Large intestine (tissue), 3 donors: Measurements from ENCODE around the gene XIRP2. TPM values are rescaled to one million over a fixed set of nuclear protein-coding genes. Genes with fewer than 3 reads are reported as not detected.

Experiments
- DNase-seq, 2 donors: peaks; one replicate each; pipeline versions ENCODE4 v3.0.0 to v3.0.0-alpha.2; 2013
- H3K27ac ChIP-seq: one replicate; pipeline ENCODE4 v1.5.1; 2013; ENCODE audit warnings: low read length
- H3K27me3 ChIP-seq: 2 replicates; pipeline ENCODE4 v1.6.1; 2013; ENCODE audit warnings: low read length; ENCODE audit not compliant: control insufficient read depth, insufficient read depth
- H3K36me3 ChIP-seq: 2 replicates; pipeline ENCODE4 v1.6.1; 2013; ENCODE audit warnings: low read length; ENCODE audit not compliant: control insufficient read depth, insufficient read depth
- H3K4me1 ChIP-seq: one replicate; pipeline ENCODE4 v1.6.1; 2013; ENCODE audit warnings: low read length; ENCODE audit not compliant: control insufficient read depth, insufficient read depth
- H3K4me3 ChIP-seq: one replicate; pipeline ENCODE4 v1.5.1; 2013; ENCODE audit warnings: low read length
- H3K9me3 ChIP-seq: one replicate; pipeline ENCODE4 v1.6.1; 2013; ENCODE audit warnings: mild to moderate bottlenecking, low read depth, low read length, moderate library complexity; ENCODE audit not compliant: control insufficient read depth
- WGBS: methylation state at CpG from one replicate; pipeline ENCODE4 v1.1.5; 2013; ENCODE audit warnings: low lambda C conversion rate; ENCODE audit not compliant: insufficient coverage; 5-methylcytosine and 5-hydroxymethylcytosine counted together
- polyA plus RNA-seq: library from polyadenylated mRNA; unstranded; fragments of 120-200 nt; gene quantifications from one replicate; pipeline ENCODE4 v1.2.1, GENCODE V29; 2013

The XIRP2 gene
- polyA plus RNA-seq, 1 donor: 0.22 TPM

DNA sequence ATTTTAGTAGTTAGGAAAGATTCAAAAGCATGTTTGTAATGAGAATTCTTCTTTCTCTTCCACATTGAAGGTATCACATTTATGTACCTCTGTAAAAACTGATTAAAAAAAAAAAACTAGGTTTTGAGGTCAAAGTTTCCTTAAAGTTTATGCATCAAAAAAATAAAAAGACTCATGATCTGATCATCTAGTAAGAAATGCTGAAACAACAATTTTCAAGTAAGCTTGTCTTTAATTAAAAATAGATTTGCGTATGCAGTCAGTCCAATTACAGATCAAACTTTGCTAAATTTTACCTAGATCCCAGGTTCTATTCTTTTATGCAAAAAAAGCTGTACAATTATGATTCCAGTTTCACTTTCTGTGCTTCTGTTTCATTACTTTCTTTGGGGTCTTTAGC is 409.0 kb downstream of the XIRP2 start:
- Histone ChIP-seq H3K9me3 (no peaks in the 10 kb centered on the region), H3K4me1 (peaks cover 5% of the 10 kb centered on the region), H3K36me3 (no peaks in the 10 kb centered on the region), H3K27ac (no peak overlapping the region), H3K27me3 (peaks cover 23% of the 10 kb centered on the region), H3K4me3 (no peak overlapping the region)
- WGBS: 67% methylated on average over 1 of the region's 1 CpG
- no peak for DNase-seq

DNA sequence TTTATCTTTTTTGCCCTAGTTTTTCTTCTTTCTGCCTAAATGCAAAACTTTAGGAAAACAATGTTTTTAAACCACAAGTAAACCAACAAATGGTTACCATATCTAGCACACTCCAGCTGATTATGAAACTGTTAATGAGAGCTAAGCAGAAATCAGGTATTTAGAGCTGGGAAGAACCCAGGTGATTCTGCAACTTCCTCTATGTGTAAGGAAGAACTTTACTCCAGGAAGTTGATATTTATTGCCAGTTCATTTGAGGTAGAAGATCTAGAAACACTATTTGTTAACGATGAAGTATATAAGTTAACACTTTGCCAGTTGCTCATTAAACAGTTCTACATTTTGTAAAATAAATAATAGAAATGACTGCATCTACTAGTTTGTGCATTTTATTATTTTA is 409.7 kb downstream of the XIRP2 start:
- peaks cover 5% of the 10 kb centered on the region for H3K4me1 ChIP-seq
- H3K27ac ChIP-seq: no peak overlapping the region
- peak; percentile 20 to 21 for DNase-seq
- WGBS: 33% methylated on average over 1 of the region's 1 CpG
- H3K27me3 ChIP-seq: peaks cover 23% of the 10 kb centered on the region
- no peaks in the 10 kb centered on the region for H3K36me3 ChIP-seq
- H3K4me3 ChIP-seq: no peak overlapping the region
- no peaks in the 10 kb centered on the region for H3K9me3 ChIP-seq
